ENCODE data around the gene PPP1R10.

- TF ChIP-seq CTCF (IDR thresholded peaks at IDR 0.05; ENCODE audit: low read depth, low read length) (no peak), EZH2phosphoT487 (IDR thresholded peaks at IDR 0.05; ENCODE audit: low read depth) (no peak)
These were observed 2.8 kb downstream of the PPP1R10 start for GRCh38 chr6:30614044-30614842.

Data from OCI-LY3 (cell line).